Astrocyte of the spinal cord (primary cell): Measurements from ENCODE around the gene RBMS1.

Experiments
- DNase-seq: peaks from one replicate; pipeline ENCODE4 v3.0.0; 2011; ENCODE audit warnings: low read depth, low spot score
- H3K4me3 ChIP-seq: 2 replicates; pipeline ENCODE4 v1.5.1; 2011; ENCODE audit warnings: low read depth, mild to moderate bottlenecking, low read length, moderate library complexity
- in situ Hi-C: cut with HindIII; loops from 2 replicates; pipeline ENCODE4 v1.10.0; 2017; ENCODE audit warnings: low sequenced_read_pairs
- TF ChIP-seq, protein P1 (sequence below): IDR thresholded peaks from 2 replicates; pipeline ENCODE4 v1.5.1; 2012; ENCODE audit warnings: low read depth, mild to moderate bottlenecking, low read length, inconsistent platforms

RBMS1 gene

DNA sequence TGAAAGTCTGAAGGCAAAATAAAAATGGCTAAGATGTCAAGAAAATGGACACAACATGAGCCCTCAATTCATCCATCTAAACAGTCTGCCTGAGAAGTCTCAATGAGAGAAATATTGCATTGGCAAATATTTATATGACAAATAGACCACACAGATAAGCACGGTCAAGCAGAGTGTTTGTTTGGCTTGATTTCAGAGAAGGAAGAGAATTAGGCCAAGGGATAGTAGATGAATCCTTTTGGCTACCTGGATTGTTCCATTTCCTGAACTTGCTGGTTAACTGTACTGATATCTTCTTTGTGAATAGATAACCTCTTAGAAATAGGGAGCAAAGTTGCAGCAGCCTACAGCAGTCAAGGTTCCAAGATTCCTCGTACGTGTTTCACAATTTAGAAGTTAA lies 129.6 kb downstream of the RBMS1 start:
- in situ Hi-C loops, result no loop called here
- DNase-seq, result no peak
- H3K4me3 ChIP-seq, result no peak overlapping the region
- TF ChIP-seq, protein P1, sequence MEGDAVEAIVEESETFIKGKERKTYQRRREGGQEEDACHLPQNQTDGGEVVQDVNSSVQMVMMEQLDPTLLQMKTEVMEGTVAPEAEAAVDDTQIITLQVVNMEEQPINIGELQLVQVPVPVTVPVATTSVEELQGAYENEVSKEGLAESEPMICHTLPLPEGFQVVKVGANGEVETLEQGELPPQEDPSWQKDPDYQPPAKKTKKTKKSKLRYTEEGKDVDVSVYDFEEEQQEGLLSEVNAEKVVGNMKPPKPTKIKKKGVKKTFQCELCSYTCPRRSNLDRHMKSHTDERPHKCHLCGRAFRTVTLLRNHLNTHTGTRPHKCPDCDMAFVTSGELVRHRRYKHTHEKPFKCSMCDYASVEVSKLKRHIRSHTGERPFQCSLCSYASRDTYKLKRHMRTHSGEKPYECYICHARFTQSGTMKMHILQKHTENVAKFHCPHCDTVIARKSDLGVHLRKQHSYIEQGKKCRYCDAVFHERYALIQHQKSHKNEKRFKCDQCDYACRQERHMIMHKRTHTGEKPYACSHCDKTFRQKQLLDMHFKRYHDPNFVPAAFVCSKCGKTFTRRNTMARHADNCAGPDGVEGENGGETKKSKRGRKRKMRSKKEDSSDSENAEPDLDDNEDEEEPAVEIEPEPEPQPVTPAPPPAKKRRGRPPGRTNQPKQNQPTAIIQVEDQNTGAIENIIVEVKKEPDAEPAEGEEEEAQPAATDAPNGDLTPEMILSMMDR, result no peak

- in situ Hi-C loops, result no loop called here
- no peak overlapping the region for H3K4me3 ChIP-seq
- no peak for DNase-seq
- TF ChIP-seq, protein P1, result no peak
Observed at GRCh38 chr2:160363055-160363454, 130.6 kb downstream of the RBMS1 start.

- no peak for DNase-seq
- TF ChIP-seq, protein P1, result no peak
- no peak overlapping the region for H3K4me3 ChIP-seq
- in situ Hi-C loops, result no loop called here
Observed at GRCh38 chr2:160362541-160362940, 131.1 kb downstream of the RBMS1 start.

- DNase-seq, result no peak
- TF ChIP-seq, protein P1, result no peak
- in situ Hi-C loops, result no loop called here
- no peak overlapping the region for H3K4me3 ChIP-seq
Observed at GRCh38 chr2:160362018-160362417, 131.6 kb downstream of the RBMS1 start.

GRCh38 chr2:160360089-160360757 lies 133.4 kb downstream of the RBMS1 start:
- TF ChIP-seq, protein P1, result no peak
- in situ Hi-C loops, result no loop called here
- H3K4me3 ChIP-seq, result no peak overlapping the region
- DNase-seq, result no peak

- no peak for DNase-seq
- no peak overlapping the region for H3K4me3 ChIP-seq
- TF ChIP-seq, protein P1, result no peak
- in situ Hi-C loops, result no loop called here
Observed at GRCh38 chr2:160358046-160358445, 135.6 kb downstream of the RBMS1 start.
